LHCN-M2 (cell line): ENCODE data around the gene RNF135. TPM values are rescaled to one million over a fixed set of nuclear protein-coding genes. Genes with fewer than 3 reads are reported as not detected.
"Not testable (repeated sequence)": the region's sequence is repeated elsewhere in the genome, so short reads cannot be mapped to it uniquely, and the experiment has no call there.

Experiments
- DNase-seq: peaks from one replicate; pipeline ENCODE4 v3.0.0-alpha.2; 2012; ENCODE audit warnings: low read depth
- polyA plus RNA-seq: library from polyadenylated mRNA; unstranded; fragments of >200 nt; gene quantifications from one replicate; pipeline ENCODE4 v1.2.1, GENCODE V29; 2012; ENCODE audit warnings: missing spikeins
- total RNA-seq: library from RNA; depleted of rRNA; stranded (reverse); fragments of >200 nt; gene quantifications from 2 replicates; pipeline ENCODE4 v1.2.3, GENCODE V29; 2014; rRNA removed

RNF135 gene, protein sequence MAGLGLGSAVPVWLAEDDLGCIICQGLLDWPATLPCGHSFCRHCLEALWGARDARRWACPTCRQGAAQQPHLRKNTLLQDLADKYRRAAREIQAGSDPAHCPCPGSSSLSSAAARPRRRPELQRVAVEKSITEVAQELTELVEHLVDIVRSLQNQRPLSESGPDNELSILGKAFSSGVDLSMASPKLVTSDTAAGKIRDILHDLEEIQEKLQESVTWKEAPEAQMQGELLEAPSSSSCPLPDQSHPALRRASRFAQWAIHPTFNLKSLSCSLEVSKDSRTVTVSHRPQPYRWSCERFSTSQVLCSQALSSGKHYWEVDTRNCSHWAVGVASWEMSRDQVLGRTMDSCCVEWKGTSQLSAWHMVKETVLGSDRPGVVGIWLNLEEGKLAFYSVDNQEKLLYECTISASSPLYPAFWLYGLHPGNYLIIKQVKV
- total RNA-seq = 17.6 and 18.3 TPM in 2 replicates
- polyA plus RNA-seq = 11.9 TPM

DNA sequence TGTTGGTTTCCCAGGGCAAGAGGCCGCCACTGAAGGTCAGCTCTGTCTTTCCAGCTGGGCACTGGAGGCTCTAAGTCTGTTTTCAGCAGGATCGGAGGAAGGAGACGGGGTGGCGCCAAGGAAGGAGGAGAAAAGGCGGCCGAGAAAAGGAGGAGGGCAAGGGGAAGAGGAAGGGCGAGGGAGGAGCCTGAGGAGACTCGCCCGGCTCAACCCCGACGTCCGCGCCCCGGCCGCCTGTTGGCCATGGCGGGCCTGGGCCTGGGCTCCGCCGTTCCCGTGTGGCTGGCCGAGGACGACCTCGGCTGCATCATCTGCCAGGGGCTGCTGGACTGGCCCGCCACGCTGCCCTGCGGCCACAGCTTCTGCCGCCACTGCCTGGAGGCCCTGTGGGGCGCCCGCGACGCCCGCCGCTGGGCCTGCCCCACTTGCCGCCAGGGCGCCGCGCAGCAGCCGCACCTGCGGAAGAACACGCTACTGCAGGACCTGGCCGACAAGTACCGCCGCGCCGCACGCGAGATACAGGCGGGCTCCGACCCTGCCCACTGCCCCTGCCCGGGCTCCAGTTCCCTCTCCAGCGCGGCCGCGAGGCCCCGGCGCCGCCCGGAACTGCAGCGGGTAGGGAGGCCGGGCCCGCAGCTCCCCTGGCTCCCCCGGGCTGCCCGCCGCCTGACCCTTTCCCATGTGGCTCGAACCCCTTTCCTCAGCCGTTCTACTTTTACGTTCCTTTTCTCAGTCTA is at the start of gene RNF135:
RNF135 (plus strand) TSS at position 209 of the 737 bp plus-strand sequence; CDS start at position 244, 35 bp downstream.
- peak; percentile 87 for DNase-seq

DNA sequence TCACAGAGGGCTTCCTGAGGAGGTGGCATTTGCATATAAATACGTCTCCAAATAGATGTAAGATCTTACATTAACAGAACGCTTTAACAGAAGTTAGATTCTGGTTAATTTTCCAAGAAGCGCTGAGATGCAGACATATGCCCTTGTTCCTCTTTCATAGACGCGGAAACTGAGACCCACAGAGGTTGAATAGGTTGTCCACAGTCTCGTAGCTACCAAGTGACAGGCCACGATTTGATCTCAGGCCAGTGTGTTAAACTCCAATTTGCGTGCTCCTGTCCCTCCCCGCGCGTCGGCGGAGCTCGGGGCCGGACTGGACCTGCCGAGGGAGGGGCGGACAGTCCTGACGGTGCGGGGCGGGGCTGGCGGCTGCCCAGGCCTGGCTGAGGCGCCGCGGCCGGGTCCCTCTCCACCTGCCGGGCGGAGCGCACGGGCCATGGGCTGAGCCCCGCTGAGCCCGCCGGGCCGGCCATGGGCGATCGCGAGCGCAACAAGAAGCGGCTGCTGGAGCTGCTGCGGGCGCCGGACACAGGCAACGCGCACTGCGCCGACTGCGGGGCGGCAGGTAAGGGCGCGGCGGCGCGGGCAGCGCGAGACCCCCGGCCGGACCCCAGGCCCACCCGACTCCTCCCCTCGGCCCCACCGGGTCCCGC is 49.2 kb upstream of the RNF135 start, which contains the start of gene ADAP2:
ADAP2 (plus strand) TSS at position 402 of the 653 bp plus-strand sequence; CDS start at position 472, 70 bp downstream.
- DNase-seq = no peak

DNA sequence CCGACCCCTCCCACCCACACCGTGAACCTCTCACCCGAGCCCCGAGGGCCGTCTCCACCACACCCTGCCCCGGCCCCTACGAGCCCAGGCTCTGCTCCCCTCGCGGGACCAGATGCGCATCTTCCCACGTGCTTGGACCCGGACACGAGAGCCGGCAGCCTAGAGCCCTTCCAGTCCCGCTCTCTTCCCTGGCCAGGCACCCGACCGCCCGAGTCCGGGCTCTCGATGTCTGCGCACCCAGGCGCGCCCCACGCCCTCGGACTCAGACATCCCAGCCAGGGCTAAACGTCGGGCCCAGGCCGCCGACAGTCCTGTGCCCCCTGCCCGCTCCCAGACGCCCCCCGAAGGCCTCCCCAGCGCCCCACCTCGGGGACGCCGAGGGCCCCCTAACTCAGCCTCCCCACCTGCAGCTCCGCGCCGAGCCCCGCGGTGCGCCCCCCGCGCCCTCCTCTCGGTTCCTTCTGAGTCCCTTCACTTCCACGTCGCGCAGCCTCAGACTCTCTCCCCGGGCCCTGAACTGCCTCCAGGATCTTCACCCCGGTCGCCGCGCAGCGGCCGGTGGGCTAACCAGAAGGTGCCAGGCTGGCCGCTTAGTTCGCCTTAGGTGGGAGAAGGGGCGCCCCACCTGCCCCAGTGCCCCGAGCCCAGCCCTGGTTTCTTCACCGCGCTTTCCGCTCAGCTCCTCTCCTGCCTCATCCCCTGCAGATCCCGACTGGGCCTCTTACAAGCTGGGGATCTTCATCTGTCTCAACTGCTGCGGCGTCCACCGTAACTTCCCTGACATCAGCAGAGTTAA is 48.4 kb upstream of the RNF135 start:
- DNase-seq = no peak

DNA sequence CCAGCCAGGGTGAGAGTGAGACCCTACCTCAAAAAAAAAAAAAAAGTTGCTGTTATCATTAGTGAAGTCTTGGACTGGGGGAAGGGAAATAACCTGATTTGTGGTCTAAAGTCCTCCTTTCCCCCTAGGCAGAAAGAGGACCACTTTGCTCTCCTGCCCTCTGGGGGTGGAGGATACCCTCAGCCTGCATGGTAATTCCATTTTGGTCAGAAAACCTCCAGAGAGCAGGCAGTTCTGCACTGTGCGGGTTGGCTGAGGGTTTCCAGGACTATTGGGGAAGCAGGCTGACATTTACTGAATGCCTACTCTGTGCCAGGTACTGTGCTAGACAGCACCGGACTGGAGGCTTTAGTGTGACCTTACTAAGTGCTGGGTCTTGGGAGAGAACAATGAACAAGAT is 46.5 kb upstream of the RNF135 start:
- DNase-seq = no peak

DNA sequence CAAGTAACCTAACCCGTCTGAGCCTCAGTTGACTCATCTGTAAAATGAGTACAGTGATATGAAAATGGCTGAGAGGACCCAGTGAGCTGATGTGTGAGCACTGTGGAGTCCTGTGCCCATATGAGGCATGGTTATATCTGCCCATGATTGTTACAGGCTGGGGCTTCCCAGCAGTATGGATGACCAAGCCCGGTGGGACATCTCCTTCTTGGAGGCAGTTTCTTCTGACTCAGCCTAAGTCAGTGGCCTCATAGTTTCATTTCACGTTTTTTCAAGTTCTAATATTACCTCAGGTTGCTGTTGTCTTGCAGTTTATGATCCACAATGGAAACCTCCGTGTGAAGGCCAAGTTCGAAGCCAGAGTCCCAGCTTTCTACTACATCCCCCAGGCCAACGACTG is 44.3 kb upstream of the RNF135 start:
- no peak for DNase-seq

DNA sequence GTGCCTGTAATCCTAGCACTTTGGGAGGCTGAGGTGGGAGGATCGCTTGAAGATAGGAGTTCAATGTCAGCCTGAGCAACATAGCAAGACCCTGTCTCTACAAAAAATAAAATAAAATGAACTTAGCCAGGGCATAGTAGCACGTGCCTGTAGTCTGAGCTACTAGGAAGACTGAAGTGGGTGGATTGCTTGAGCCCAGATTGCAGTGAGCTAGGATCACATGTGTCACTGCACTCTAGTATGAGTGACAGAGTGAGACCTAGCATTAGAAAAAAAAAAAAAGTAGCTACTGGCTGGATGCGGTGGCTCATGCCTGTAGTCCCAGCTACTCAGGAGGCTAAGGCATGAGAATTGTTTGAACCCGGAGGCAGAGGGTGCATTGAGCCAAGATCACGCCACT is 43.1 kb upstream of the RNF135 start:
- no peak for DNase-seq

DNA sequence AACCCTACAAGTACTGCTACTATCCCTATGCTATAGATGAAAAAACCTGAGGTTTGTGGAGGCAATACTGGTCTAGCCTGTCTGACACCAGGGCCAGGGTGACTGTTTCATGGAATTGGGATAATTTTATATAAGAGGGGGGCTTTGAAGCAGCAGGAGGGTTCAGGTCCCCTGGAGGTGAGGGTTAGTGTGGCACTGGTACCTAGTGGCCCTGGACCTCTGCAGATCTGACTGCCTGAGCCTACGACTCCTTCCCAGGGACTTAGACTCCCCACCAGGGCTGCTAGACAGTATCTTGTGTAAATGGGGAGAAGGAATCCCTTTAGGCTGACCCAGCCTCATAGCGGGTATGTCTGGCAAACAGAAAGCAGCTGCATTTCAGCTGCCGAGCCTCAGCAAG is 42.3 kb upstream of the RNF135 start:
- no peak for DNase-seq

DNA sequence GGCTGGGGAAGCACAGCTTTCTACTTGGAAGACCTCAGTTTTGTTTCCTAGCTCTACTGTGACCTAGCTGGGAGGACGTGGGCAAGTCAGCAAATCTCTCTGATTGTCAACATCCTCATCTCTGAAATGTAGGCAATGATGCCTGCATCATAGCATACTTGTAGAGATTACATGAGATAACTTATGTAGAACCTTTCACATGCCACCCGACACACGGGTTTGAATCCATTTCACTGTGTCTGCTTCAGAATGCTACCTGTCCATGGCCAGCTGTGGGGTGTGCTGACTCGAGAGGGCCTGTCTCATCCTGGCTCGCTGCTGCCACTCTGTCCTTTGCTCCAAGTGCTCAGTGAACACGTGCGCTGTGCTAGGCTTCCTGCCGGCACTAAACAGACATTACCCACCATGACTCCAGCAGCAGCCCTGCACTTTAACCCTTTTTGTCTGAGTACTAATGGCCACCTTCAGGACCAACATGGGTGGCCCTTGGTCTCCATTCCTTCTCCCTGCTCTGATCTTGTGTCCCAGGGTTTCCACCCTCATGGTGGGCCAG is 41.7 kb upstream of the RNF135 start:
- DNase-seq = no peak

DNA sequence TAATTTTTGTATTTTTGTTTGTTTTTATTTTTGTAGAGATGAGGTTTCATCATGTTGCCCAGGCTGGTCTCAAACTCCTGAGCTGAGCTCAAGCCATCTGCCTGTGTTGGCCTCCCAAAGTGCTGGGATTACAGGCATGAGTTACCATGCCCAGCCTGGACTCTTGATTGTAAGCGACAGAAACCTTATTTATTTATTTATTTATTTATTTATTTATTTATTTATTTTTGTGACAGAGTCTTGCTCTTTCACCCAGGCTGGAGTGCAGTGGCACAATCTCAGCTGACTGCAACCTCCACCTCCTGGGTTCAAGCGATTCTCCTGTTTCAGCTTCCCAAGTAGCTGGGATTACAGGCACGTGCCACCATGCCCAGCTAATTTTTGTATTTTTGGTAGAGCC is 41.0 kb upstream of the RNF135 start:
- not testable (repeated sequence) for DNase-seq

DNA sequence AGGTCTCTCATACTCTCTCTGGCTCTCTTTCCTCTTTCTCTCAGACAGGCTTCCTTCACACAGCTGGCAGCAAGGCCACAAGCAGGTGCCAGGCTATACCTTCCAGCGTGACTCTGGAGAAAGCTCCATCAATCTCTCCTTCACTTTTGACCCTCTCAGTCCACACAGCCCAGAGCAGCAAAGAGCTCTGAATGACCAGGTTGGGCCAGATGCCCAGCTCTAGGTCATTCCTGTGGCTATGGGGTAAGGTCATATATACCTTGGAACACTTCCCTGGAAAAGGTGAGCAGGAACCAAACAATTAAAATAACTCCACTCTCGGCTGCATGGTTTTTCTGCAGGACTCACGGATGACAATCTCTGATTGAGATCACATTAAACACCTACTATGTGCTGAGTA is 40.3 kb upstream of the RNF135 start:
- no peak for DNase-seq

DNA sequence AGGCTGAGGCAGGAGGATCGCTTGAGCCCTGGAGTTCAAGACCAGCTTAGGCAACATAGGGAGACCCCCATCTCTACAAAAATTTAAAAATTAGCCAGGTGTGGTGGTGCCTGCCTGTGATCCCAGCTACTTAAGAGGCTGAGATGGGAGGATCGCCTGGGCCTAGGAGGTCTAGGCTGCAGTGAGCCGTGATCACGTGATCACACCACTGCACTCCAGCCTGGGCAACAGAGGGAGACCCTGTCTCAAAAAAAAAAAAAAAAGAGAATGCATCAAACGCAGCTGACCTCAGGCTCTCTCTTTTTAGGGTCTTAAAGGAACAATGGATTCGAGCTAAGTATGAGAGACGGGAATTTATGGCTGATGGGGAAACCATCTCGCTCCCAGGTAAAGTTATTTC is 39.3 kb upstream of the RNF135 start:
- DNase-seq = not testable (repeated sequence)

DNA sequence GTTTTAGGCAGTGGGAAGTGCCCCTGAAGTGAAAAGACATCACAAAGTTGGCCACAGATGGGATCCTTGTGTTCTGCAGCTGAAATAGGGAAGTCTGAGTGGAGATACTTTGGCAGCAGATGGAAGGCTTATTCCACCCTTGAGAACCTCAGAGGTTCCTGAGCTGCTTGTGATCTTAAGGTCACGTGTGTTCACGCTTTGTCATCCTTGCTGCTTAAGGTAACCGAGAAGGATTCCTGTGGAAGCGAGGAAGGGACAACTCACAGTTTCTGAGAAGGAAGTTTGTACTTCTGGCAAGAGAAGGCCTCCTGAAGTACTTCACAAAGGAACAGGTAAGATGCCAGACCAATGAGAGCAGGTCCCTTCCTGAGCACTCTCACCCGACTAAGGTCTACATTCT is 36.9 kb upstream of the RNF135 start:
- no peak for DNase-seq

DNA sequence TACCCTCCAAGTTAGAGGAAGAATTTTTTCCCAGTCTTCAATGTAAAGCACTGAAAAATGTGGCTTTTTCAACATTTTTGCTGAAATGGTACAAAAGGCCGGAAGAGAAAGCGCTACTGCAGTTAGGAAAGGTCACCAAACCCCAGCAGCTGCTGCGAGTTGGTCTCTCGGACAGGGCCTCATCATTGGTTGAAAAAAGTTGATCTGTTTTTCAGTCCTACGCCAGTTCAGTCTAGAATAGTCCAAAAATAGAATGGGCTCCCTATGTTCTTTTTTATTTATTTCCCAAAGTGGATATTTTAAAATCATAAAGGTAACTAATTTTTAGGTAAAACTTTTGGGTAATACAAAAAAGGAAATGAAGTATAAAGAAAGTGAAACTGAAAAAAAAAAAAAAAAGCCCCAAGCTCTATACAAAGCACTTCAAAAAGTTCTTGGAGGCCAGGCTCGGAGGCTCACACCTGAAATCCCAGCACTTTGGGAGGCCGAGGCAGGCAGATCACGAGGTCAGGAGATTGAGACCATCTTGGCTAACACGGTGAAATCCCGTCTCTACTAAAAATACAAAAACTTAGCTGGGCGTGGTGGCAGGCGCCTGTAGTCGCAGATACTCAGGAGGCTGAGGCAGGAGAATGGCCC is 31.7 kb upstream of the RNF135 start:
- no peak for DNase-seq

DNA sequence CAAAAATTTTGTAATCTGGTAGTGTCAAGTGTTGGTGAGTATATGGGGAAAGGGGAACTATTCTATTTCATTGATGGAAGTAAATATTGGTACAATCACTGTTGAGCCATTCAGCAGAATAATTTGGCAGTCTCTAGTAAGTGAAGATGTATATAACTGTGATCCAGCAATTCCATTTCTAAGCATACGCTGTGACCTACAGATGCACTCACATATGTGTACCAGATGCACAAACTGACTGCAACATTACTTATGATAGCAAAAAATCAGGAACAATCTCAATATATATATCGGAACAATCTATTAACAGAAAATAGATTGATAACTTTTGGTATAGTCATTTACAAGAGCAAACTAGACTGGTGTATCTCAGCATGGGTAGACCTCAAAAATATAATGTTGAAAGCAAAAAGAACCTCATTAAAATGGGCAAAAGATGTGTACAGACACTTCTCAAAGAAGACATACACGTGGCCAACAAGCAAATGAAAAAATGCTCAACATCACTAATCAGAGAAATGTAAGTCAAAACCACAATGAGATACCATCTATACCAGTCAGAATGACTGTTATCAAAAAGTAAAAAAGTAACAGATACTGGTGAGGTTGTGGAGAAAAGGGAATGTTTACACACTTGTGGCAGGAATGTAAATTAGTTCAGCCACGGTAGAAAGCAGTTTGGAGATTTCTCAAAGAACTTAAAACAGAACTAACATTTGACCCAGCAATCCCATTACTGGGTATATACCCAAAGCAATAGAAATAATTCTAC is 28.3 kb upstream of the RNF135 start:
- no peak for DNase-seq

DNA sequence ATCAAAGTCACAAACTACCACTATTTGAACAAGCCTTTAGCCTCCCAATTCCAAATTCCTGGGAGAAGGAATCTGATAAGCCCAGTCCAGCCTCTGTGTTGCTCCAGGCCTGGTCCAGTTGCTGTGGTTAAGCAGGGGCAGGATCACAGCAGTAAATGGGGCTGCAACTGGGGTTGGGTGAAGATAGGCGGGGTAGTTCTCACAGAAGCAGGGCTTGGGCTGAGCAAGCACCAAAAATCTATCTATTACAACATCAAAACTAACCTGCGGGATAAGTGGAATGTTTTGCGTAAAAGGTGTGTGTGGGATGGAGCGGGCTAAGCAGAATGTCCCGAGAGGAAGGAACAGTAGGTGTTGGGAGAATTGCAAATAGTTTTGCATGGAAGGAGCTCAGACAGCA is 23.0 kb upstream of the RNF135 start:
- no peak for DNase-seq

DNA sequence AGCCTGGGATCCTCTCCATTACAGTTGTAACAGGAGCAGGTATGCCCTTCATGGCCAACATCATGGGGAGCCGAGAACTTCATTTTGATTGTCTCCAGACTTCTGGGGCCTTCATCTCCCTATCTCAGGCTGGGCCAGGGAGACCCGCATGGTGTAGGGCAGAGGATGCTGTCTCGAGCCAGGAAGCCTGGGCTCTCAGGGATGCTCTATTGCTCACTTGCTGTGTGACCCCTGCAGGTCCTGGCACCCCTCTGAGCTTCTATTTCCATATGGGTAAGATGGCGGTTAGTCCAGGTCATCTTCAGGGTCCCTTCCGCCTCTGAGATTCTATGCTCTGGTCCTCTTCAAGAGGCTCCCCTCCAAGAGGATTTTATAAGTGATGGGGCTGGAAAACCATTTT is 20.6 kb upstream of the RNF135 start:
- DNase-seq = no peak

DNA sequence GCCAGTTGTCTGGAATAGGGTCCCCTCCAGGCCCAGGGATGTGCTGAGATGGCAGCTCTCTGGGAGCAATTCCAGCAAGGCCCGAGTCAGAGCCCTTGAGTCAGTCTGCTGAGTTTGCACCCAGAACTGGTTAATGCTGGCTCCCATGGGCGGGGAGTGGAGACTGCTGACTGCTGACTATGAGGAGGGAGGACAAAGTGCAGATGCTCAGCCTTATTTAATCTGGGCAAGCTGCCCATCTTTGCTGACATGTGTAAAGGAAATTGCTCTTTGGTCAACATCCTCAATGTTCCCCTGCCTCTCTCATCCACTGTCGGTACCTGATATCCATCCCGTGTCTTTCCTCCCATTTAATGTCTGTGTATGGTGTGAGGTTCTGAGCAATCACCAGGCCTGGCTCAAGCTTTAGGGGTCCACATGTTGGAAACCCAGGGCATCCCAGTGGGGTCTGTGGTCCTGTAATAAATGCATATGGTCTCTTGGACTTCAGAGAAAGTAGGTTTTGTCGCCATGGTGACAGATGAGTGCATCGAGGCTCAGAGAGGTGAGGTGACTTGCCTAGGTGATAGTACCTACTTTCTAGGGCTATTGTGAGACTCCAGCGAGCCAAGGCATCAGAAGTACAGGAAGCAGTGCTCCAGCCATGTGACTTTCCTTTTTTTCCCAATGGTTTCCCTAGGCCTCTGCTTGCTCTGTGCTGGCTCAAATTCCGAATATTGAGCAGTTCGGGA is 20.0 kb upstream of the RNF135 start:
- DNase-seq = peak; percentile 72

DNA sequence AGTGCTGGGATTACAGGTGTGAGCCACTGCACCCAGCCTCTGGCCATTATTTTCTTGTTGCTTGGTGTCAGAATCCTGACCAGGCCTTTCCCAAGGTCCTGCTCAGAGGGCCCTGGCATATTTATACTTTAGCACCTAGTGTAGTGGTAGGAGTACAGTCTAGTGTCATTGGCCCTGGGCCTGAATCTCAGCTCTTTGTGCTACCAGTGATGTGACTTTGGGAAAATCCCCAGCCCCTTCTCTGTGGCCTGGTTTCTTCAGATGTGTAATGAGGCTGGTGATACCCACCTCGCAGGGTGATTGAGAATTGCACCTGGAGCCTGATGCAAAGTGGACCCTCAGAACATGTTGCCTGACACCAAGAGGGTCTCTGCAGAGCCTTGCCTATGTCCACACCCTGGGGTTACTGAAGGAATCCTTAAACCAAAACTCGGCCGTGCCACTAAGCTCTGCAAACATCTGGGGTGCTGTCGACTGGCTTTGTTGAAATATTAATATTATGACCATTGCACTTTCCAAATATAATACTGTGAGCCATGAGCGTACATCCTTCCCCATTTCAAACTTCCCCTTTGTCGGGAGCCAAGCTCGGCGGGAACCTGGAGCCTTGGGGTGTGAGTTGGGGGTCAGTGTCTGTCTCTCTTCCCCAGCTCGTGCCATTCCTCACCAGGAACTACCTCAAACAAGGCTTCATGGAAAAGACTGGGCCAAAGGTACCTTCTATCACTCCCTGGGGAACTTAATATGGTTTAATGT is 18.0 kb upstream of the RNF135 start:
- no peak for DNase-seq
